H9 (cell line): ENCODE data around the gene CACNA2D3. TPM values are rescaled to one million over a fixed set of nuclear protein-coding genes. Genes with fewer than 3 reads are reported as not detected.

Experiments
- DNase-seq: peaks from one replicate; pipeline ENCODE4 v3.0.0-alpha.2; 2017
- H2AFZ ChIP-seq: one replicate; pipeline ENCODE4 v1.6.1; 2013; ENCODE audit warnings: mild to moderate bottlenecking, low read length, control low read depth, moderate library complexity
- H2AK5ac ChIP-seq: 2 replicates; pipeline ENCODE4 v1.6.1; 2013; ENCODE audit warnings: low read length, control low read depth, mixed read lengths; ENCODE audit not compliant: insufficient read length
- H2BK120ac ChIP-seq: one replicate; pipeline ENCODE4 v1.6.1; 2013; ENCODE audit warnings: low read depth, mild to moderate bottlenecking, low read length, control low read depth, inconsistent platforms; ENCODE audit not compliant: poor library complexity, severe bottlenecking
- H2BK12ac ChIP-seq: 2 replicates; pipeline ENCODE4 v1.6.1; 2013; ENCODE audit warnings: low read length, control low read depth, mixed read lengths, low read depth; ENCODE audit not compliant: insufficient read length
- H2BK15ac ChIP-seq: 2 replicates; pipeline ENCODE4 v1.6.1; 2013; ENCODE audit warnings: low read depth, low read length, control low read depth
- H2BK20ac ChIP-seq: one replicate; pipeline ENCODE4 v1.6.1; 2013; ENCODE audit warnings: low read depth, mild to moderate bottlenecking, low read length, control low read depth, inconsistent platforms; ENCODE audit not compliant: poor library complexity, severe bottlenecking
- H2BK5ac ChIP-seq: 2 replicates; pipeline ENCODE4 v1.6.1; 2013; ENCODE audit warnings: low read length, control low read depth, mixed read lengths; ENCODE audit not compliant: insufficient read length
- H3K14ac ChIP-seq: 2 replicates; pipeline ENCODE4 v1.6.1; 2013; ENCODE audit warnings: low read length, control low read depth; ENCODE audit not compliant: insufficient read depth
- H3K18ac ChIP-seq: 2 replicates; pipeline ENCODE4 v1.6.1; 2013; ENCODE audit warnings: low read depth, mild to moderate bottlenecking, mixed read lengths, low read length, control low read depth; ENCODE audit not compliant: insufficient read length
- H3K23ac ChIP-seq: 2 replicates; pipeline ENCODE4 v1.6.1; 2013; ENCODE audit warnings: low read length, control low read depth, mixed read lengths, low read depth; ENCODE audit not compliant: insufficient read length
- H3K23me2 ChIP-seq: 2 replicates; pipeline ENCODE4 v1.6.1; 2013; ENCODE audit warnings: low read depth, mild to moderate bottlenecking, mixed read lengths, low read length, control low read depth; ENCODE audit not compliant: insufficient read length, poor library complexity, severe bottlenecking
- H3K27ac ChIP-seq: 2 replicates; pipeline ENCODE4 v1.5.1; 2013; ENCODE audit warnings: low read length, control low read depth, mixed read lengths, low read depth; ENCODE audit not compliant: insufficient read length
- H3K27me3 ChIP-seq: 2 replicates; pipeline ENCODE4 v1.6.1; 2013; ENCODE audit warnings: low read length, control low read depth, inconsistent platforms; ENCODE audit not compliant: insufficient read depth
- H3K4ac ChIP-seq: 2 replicates; pipeline ENCODE4 v1.6.1; 2013; ENCODE audit warnings: low read depth, mild to moderate bottlenecking, control low read depth, inconsistent platforms, low read length, moderate library complexity
- H3K4me1 ChIP-seq: 2 replicates; pipeline ENCODE4 v1.6.1; 2013; ENCODE audit warnings: low read length, control low read depth, inconsistent platforms; ENCODE audit not compliant: insufficient read depth
- H3K4me2 ChIP-seq: 2 replicates; pipeline ENCODE4 v1.6.1; 2013; ENCODE audit warnings: low read length, control low read depth, mixed read lengths; ENCODE audit not compliant: insufficient read length, insufficient read depth
- H3K56ac ChIP-seq: 2 replicates; pipeline ENCODE4 v1.6.1; 2013; ENCODE audit warnings: low read depth, mild to moderate bottlenecking, mixed read lengths, low read length, control low read depth; ENCODE audit not compliant: insufficient read length
- H3K79me1 ChIP-seq: 2 replicates; pipeline ENCODE4 v1.6.1; 2013; ENCODE audit warnings: low read depth, mild to moderate bottlenecking, moderate library complexity, low read length, control low read depth, inconsistent platforms; ENCODE audit not compliant: insufficient read depth, poor library complexity, severe bottlenecking
- H3K79me2 ChIP-seq: 2 replicates; pipeline ENCODE4 v1.6.1; 2013; ENCODE audit warnings: low read length, control low read depth, inconsistent platforms; ENCODE audit not compliant: insufficient read depth
- H3K9ac ChIP-seq: 2 replicates; pipeline ENCODE4 v1.6.1; 2013; ENCODE audit warnings: low read length, control low read depth, mixed read lengths; ENCODE audit not compliant: insufficient read length; ENCODE audit errors: extremely low read depth
- H3K9me3 ChIP-seq: one replicate; pipeline ENCODE4 v1.6.1; 2013; ENCODE audit warnings: low read depth, low read length, inconsistent platforms; ENCODE audit not compliant: control insufficient read depth
- H3T11ph ChIP-seq: one replicate; pipeline ENCODE4 v1.6.1; 2013; ENCODE audit warnings: mild to moderate bottlenecking, low read length, control low read depth, inconsistent platforms
- H4K20me1 ChIP-seq: one replicate; pipeline ENCODE4 v1.6.1; 2013; ENCODE audit not compliant: control insufficient read depth, insufficient read length, insufficient read depth
- H4K5ac ChIP-seq: 2 replicates; pipeline ENCODE4 v1.6.1; 2013; ENCODE audit warnings: low read depth, mild to moderate bottlenecking, mixed read lengths, low read length, control low read depth; ENCODE audit not compliant: insufficient read length
- H4K8ac ChIP-seq: replicated peaks from 2 replicates; pipeline ENCODE4 v1.6.1; 2013; ENCODE audit warnings: low read length, control low read depth, mixed read lengths, low read depth; ENCODE audit not compliant: insufficient read length
- H4K91ac ChIP-seq: 2 replicates; pipeline ENCODE4 v1.6.1; 2013; ENCODE audit warnings: low read depth, mild to moderate bottlenecking, moderate library complexity, mixed read lengths, low read length, control low read depth; ENCODE audit not compliant: insufficient read length
- H3K27ac Mint-ChIP-seq, 3 experiments: 2 replicates in 2 of 3; 3 replicates in 1 of 3; pipeline ENCODE4 v1.8.0; 2020 to 2021; ENCODE audit warnings: mixed read lengths in 3 of 3, mild to moderate bottlenecking in 1 of 3, moderate library complexity in 1 of 3
- H3K27me3 Mint-ChIP-seq: 2 replicates; pipeline ENCODE4 v1.8.0; 2021; ENCODE audit warnings: low read depth, mild to moderate bottlenecking, moderate library complexity, mixed read lengths
- H3K36me3 Mint-ChIP-seq, 3 experiments: 2 replicates in 2 of 3; 3 replicates in 1 of 3; pipeline ENCODE4 v1.8.0; 2020 to 2021; ENCODE audit warnings: low read depth in 3 of 3, mixed read lengths in 3 of 3; ENCODE audit not compliant: insufficient read depth in 1 of 3
- H3K4me1 Mint-ChIP-seq, 2 experiments: 2 replicates each; pipeline ENCODE4 v1.8.0; 2020; ENCODE audit warnings: mixed read lengths in 2 of 2
- H3K4me3 Mint-ChIP-seq, 2 experiments: 2 replicates in 1 of 2; 3 replicates in 1 of 2; pipeline ENCODE4 v1.8.0; 2020 to 2021; ENCODE audit warnings: mild to moderate bottlenecking in 2 of 2, mixed read lengths in 2 of 2, moderate library complexity in 1 of 2
- H3K9me3 Mint-ChIP-seq, 2 experiments: 2 replicates in 1 of 2; 3 replicates in 1 of 2; pipeline ENCODE4 v1.8.0; 2020; ENCODE audit warnings: mild to moderate bottlenecking in 2 of 2, mixed read lengths in 2 of 2, moderate library complexity in 1 of 2
- CTCF ChIP-seq: fragments of 200-600 bp; sonication (generic); conservative IDR thresholded peaks from 3 replicates; pipeline ENCODE4 v1.8.0; 2021; ENCODE audit warnings: antibody characterized with exemption, mild to moderate bottlenecking
- WGBS: extraction: QIAGEN DNeasy Blood & Tissue Kit; methylation state at CpG from one replicate; pipeline ENCODE4 v1.1.7; 2013; ENCODE audit warnings: missing lambda C conversion rate, low lambda C conversion rate, mixed read lengths; ENCODE audit not compliant: insufficient read length; ENCODE audit errors: extremely low coverage; 5-methylcytosine and 5-hydroxymethylcytosine counted together
- total RNA-seq: library from RNA; stranded (reverse); gene quantifications from 2 replicates; pipeline ENCODE4 v1.2.1, GENCODE V29; 2021

CACNA2D3 gene
- total RNA-seq, 1 experiment from 2014 or later = 3.2 TPM

- Histone ChIP-seq H2BK12ac (no peak overlapping the region), H3K9me3 (no peaks in the 10 kb centered on the region), H3K79me2 (no peaks in the 10 kb centered on the region; the same call in 1 of the 2 replicates), H3K4ac (no peak overlapping the region), H4K91ac (no peak overlapping the region), H3K79me1 (no peaks in the 10 kb centered on the region), H3K4me1 (peaks cover 6% of the 10 kb centered on the region; the same call in 1 of the 2 replicates), H3K14ac (no peak overlapping the region), H4K5ac (no peak overlapping the region), H3K27me3 (no peaks in the 10 kb centered on the region), H3K23me2 (no peaks in the 10 kb centered on the region), H4K8ac (no peak overlapping the region), H3K18ac (no peak overlapping the region), H3K4me2 (no peak overlapping the region), H3K9ac (no peak overlapping the region), H4K20me1 (no peaks in the 10 kb centered on the region), H3T11ph (no peak overlapping the region), H3K56ac (no peak overlapping the region), H2BK15ac (no peak overlapping the region), H2BK5ac (no peak overlapping the region), H2AK5ac (no peak overlapping the region), H2AFZ (no peak overlapping the region), H2BK20ac (no peak overlapping the region), H3K23ac (no peak overlapping the region), H2BK120ac (no peak overlapping the region), H3K27ac (no peak overlapping the region)
- WGBS = no CpG with 5 or more reads among the region's 5 CpGs
- DNase-seq = no peak
- Mint-ChIP-seq H3K4me3 (no peak overlapping the region), H3K9me3 (0 out of 5 replicates have a peak, but pooled peaks cover 0 to 2% of the 10 kb centered on the region in 2 experiments), H3K4me1 (peaks cover 37 to 39% of the 10 kb centered on the region in 2 experiments), H3K27me3 (no peaks in the 10 kb centered on the region; the same call in 1 of the 2 replicates), H3K27ac (peak overlapping the region in 1 of 3 experiments; percentile 17; a peak in 1 of 7 replicates), H3K36me3 (peaks cover 2 to 8% (median 7%) of the 10 kb centered on the region in 3 experiments; a peak in 5 of 7 replicates)
- TF ChIP-seq CTCF = no peak
Measured at GRCh38 chr3:54712539-54712938, 590.2 kb downstream of the CACNA2D3 start.
